SIG-M5 treated with dmso at 0.1 percent for 504 hours (cell line): Measurements from ENCODE around the gene CHRNA7.

Experiments
- DNase-seq: peaks from one replicate; lab custom pipeline; 2025; ENCODE audit not compliant: unreplicated experiment; lab: John Stamatoyannopoulos, UW

CHRNA7 gene

GRCh38 chr15:32067115-32067514 is 36.8 kb downstream of the CHRNA7 start:
- DNase-seq = no peak

- no peak for DNase-seq
Observed at GRCh38 chr15:32089851-32090359, 59.6 kb downstream of the CHRNA7 start.

GRCh38 chr15:32091505-32092380 is 61.4 kb downstream of the CHRNA7 start:
- no peak for DNase-seq

- DNase-seq = no peak
Observed at GRCh38 chr15:32096213-32096612, 65.9 kb downstream of the CHRNA7 start.

GRCh38 chr15:32096916-32097617 is 66.8 kb downstream of the CHRNA7 start:
- DNase-seq = no peak

- no peak for DNase-seq
Observed at GRCh38 chr15:32098033-32098432, 67.7 kb downstream of the CHRNA7 start.

GRCh38 chr15:32099097-32099785 is 68.9 kb downstream of the CHRNA7 start:
- DNase-seq = no peak

GRCh38 chr15:32099956-32100684 is 69.8 kb downstream of the CHRNA7 start:
- no peak for DNase-seq

- DNase-seq = no peak
Observed at GRCh38 chr15:32104061-32104995, 74.0 kb downstream of the CHRNA7 start.

- no peak for DNase-seq
Observed at GRCh38 chr15:32105258-32106241, 75.2 kb downstream of the CHRNA7 start.

GRCh38 chr15:32106401-32107381 is 76.4 kb downstream of the CHRNA7 start:
- DNase-seq = no peak

GRCh38 chr15:32107477-32108080 is 77.3 kb downstream of the CHRNA7 start:
- no peak for DNase-seq

- DNase-seq = no peak
Observed at GRCh38 chr15:32108661-32109060, 78.3 kb downstream of the CHRNA7 start.

- no peak for DNase-seq
Observed at GRCh38 chr15:32112101-32112500, 81.8 kb downstream of the CHRNA7 start.

GRCh38 chr15:32113224-32113623 is 82.9 kb downstream of the CHRNA7 start:
- DNase-seq = no peak

GRCh38 chr15:32117122-32117521 is 86.8 kb downstream of the CHRNA7 start:
- DNase-seq = no peak

GRCh38 chr15:32119286-32119685 is 89.0 kb downstream of the CHRNA7 start:
- no peak for DNase-seq
